Measurements from ENCODE around the gene SHOC2.
"Not testable (repeated sequence)": the region's sequence is repeated elsewhere in the genome, so short reads cannot be mapped to it uniquely, and the experiment has no call there.

The SHOC2 gene

GRCh38 chr10:110901954-110902819 is 17.2 kb upstream of the SHOC2 start:
- no peak for DNase-seq

- no peak for DNase-seq
These were observed 15.8 kb upstream of the SHOC2 start for GRCh38 chr10:110903280-110904278.

GRCh38 chr10:110910138-110910537 is 9.3 kb upstream of the SHOC2 start:
- DNase-seq = no peak

- no peak for DNase-seq
These were observed 7.0 kb upstream of the SHOC2 start for GRCh38 chr10:110912374-110912773.

- DNase-seq = no peak
These were observed 5.0 kb upstream of the SHOC2 start for GRCh38 chr10:110914431-110914830.

GRCh38 chr10:110915035-110915434 is 4.4 kb upstream of the SHOC2 start:
- no peak for DNase-seq

- not testable (repeated sequence) for DNase-seq
These were observed 3.8 kb upstream of the SHOC2 start for GRCh38 chr10:110915600-110915999.

- no peak for DNase-seq
These were observed 2.7 kb upstream of the SHOC2 start for GRCh38 chr10:110916554-110917346.

GRCh38 chr10:110918269-110918642 is 1.1 kb upstream of the SHOC2 start:
- peak; percentile 90 to 91 for DNase-seq

GRCh38 chr10:110918643-110919348 is 608 bp upstream of the SHOC2 start, which contains the start of gene BBIP1:
TSS of gene BBIP1 (minus strand) at chr10:110919180. CDS start at chr10:110918157, 1,023 bp downstream.
- no peak for DNase-seq

- peak in 1 of 2 donors; percentile 11 for DNase-seq
These were observed 822 bp downstream of the SHOC2 start for GRCh38 chr10:110919971-110920881.

- DNase-seq = no peak
These were observed 4.6 kb downstream of the SHOC2 start for GRCh38 chr10:110923856-110924493.

- no peak for DNase-seq
These were observed 8.1 kb downstream of the SHOC2 start for GRCh38 chr10:110927461-110927860.

GRCh38 chr10:110931769-110932381 is 12.5 kb downstream of the SHOC2 start:
- no peak for DNase-seq

- no peak for DNase-seq
These were observed 13.2 kb downstream of the SHOC2 start for GRCh38 chr10:110932505-110933180.

GRCh38 chr10:110936757-110937156 is 17.4 kb downstream of the SHOC2 start:
- DNase-seq = no peak

GRCh38 chr10:110939419-110939818 is 20.0 kb downstream of the SHOC2 start:
- no peak for DNase-seq

- DNase-seq = no peak
These were observed 25.5 kb downstream of the SHOC2 start for GRCh38 chr10:110944792-110945396.

- no peak for DNase-seq
These were observed 27.1 kb downstream of the SHOC2 start for GRCh38 chr10:110946496-110946895.

Data from CD4-positive, alpha-beta T cell treated with Interleukin-1 beta for 1 hour (primary cell).